Renal cortical epithelial cell (primary cell): ENCODE results near the gene COMMD6. TPM values are rescaled to one million over a fixed set of nuclear protein-coding genes. Genes with fewer than 3 reads are reported as not detected.
"Not testable (repeated sequence)": the region's sequence is repeated elsewhere in the genome, so short reads cannot be mapped to it uniquely, and the experiment has no call there.

ENCODE experiments used
- DNase-seq: peaks from one replicate; pipeline ENCODE4 v3.0.0-alpha.2; 2011; ENCODE audit warnings: low read depth
- total RNA-seq: library from RNA; depleted of rRNA; stranded (reverse); fragments of >200 nt; gene quantifications from 2 replicates; pipeline ENCODE4 v1.2.3, GENCODE V29; 2014

The COMMD6 gene
- total RNA-seq: 29.7 and 37.5 TPM in 2 replicates

DNA sequence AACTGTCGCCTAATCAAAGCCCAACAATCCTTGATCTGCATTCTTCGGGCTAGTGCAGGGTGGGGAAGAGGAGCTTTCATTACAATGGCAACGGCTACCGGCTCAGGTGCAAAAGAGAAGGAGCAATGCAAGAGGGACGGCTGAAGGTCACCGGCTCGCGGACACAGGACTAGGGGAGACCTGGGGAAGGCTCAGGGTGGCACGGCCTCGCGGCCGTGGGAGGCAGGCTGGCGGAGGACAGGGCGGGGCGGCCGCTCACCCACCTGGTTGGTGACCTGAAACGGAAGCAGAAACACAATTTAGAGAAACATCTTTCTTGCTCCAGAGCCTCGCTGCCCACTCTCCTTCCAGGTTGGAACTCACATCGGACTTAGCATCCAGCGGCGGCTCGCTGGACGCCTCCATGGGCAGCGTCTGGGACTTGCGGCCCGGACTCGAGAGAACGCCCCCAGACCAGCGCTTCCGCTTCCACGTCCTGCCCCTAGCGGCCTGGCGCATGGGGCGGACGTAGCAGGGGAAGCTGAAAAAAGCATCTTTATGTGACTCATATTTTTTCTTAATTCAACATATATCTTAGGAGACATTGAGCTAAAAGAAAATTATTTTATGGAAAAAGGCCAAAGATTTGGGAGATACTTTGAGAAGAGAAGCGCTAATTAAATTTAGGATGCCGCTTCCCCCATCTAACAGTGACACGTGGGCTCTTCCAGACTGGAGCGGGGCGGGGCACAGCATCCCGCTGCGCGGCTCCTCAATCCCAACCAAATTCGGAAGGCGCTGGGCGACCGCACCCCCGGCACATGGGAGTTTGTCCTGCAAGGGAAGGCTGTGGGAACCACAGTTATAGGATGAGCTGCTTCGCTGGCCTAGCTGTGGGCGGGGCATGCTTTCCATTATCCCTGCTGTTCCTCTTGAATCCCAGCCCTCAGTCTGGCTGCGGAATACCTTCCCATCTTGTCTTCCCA, at the start of gene COMMD6:
TSS of gene COMMD6 (minus strand) at position 441 of the 965 bp plus-strand sequence. CDS start at position 405, 36 bp downstream.
- peak; percentile 62 for DNase-seq

DNA sequence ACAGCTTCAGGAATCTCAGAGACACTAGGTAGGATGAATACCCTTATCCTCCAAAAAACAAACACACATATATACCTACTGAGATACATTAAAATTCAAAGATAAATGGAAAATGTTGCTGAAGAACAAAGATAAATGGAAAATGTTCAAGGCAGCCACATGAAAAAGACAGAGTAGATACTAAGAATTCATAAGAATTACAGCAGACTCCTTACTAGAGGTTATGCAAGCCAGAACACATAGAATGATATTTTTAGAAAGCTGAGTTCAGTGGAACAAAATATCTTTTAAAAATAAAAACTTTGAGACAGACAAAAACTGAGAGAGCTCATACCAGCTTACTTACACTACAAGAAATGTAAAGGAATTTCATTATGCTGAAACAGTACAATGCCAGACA, 47.5 kb upstream of the COMMD6 start:
- no peak for DNase-seq

DNA sequence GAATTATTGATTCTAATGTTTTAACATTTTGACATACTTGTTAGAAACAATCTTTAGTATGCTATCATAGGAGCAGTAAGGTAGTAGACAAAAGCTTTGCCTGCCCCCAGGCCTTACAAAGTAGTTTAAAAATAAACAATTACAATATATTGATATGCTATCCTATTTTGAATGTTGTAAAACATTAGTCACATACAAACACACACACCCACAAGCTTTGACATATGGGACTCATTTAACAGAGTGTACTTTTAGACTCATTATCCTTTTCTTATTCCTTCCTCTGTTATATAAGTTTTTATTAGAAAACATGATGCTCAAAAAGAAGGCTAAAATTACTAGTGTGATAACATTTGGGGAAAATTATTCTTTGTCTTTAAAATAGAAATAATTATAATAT, 45.5 kb upstream of the COMMD6 start:
- DNase-seq: no peak

DNA sequence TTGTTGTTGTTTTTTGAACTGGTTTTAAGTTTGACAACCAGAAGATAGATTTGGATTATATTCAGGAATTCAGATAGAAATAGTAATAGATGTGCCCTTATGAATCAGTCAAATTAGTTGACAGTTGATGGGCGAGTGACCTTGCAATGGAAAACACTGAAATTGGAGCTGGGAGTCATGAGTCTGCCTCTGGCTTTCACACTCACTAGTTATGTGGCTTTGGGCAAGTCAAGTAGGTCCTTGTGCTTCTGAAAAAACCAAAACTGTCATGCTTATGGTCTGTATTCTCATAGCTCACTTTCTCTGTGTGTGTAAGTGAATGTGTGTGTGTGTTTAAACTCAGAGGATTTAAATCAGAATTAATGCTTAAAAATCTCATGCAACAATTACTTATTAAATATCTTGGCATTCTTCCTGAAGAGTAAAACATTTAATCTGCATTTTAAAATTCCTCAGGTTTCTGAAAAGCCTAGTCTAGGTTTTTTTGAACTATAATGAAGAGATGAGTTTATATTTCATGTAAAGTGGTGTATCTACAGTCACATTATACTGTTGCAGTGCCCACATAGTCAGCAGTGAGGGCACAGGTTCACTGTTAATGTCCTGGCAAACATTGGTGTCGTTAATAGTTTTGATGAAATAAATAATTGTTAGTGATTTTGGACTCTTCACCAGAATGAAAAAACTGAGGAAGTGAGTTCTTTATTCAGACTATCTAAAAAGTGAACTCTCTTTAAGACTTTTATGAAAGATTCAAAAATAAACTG, 44.4 kb upstream of the COMMD6 start:
- peak; percentile 4 for DNase-seq

DNA sequence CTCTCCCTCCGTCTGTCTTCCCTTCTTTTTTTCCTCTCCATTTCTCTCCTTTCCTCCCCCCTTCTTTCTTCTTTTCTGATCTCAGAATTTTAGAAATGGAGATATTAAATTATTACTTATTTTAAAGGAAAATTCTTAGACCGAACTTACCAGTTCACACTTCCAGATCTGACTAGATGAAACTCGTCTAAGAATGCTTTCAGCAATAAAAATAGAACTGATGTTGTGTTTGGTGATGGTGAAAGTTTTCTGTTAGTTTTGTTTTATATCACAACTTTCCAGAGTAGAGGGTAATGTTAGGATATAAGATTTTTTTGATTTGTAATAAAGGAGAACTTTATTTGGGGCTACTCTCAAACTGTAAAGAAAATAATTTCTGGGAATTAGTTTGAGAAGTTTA, 41.9 kb upstream of the COMMD6 start:
- no peak for DNase-seq

DNA sequence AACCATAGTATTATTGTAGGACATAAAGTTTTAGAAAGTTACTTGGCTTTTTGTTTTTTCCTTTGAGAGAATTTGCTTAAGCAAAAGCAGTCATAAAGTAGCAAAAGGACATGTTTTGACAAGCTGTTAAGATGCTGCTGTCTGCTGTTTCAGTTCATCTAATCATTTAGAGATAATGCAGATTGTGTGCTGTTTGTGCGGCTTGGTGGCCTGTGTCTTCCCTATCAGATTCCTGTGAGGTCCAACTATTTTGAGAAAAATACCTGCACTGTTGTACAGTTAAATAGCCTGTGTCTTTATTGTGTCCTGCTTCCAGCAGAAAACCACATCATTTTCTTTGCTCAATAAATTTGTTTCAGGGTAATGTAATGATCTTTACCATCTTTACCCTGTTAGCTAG, 31.9 kb upstream of the COMMD6 start:
- DNase-seq: no peak

DNA sequence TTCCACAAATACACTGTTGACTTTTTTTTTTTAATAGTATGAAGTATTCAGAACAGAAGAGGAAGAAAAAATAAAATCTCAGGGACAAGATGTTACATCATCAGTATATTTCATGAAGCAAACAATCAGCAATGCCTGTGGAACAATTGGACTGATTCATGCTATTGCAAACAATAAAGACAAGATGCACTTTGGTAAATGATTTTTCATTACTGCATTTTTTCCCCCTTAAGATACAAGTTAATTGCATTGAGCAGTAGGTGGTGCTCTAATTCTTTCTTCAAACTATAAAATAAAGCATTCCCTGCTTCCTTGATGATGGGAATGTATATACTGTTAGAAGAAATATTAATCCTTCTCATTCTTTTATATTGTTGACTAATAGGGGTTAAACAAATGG, 29.0 kb upstream of the COMMD6 start:
- peak; percentile 66 for DNase-seq

DNA sequence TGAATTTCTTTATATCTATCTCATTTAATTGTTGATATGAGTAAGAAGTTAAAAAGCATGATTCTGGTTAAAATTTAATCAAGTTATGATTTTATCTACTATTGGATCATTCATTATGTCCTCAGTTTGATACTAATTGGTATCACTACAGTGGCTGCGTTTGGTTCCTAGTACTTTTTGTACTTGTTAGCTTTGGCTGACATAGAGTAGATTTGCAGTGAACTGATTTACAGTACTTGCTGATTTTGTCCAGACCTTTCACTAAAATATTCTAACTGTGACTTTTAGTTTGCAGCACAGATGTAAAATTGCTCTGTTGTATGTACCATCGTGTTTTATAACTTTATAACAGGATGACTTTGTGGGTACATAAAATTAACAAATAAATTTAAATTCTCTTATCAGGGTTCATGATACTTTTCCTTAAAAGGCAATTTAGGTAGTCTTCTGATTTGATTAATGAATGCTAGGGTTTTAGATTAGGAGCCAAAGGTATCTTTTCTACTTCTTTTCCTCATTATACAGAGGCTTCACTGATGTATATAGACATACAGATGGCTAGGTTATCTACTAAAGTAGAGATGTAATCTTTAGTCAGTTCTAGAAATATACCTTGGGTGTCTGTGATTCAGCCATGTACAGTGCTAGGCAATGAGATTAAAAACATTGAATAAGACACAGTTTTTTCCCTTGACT, 20.7 kb upstream of the COMMD6 start:
- no peak for DNase-seq

DNA sequence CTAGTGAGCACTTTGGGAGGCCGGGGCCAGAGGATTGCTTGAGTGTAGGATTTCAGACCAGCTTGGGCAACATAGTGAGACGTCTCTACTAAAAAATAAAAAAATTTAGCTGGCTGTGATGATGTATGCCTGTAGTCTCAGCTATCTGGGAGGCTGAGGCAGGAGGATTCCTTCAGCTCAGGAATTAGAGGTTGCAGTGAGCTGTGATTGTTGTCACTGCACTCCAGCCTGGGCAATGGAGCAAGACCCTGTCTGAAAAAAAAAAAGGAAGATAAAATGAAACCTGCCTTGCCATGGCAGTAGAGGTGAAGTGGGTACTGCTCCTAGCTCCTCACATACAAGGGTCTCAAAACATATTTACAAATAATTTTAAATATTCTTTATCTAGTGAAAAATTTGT, 19.3 kb upstream of the COMMD6 start:
- DNase-seq: no peak

DNA sequence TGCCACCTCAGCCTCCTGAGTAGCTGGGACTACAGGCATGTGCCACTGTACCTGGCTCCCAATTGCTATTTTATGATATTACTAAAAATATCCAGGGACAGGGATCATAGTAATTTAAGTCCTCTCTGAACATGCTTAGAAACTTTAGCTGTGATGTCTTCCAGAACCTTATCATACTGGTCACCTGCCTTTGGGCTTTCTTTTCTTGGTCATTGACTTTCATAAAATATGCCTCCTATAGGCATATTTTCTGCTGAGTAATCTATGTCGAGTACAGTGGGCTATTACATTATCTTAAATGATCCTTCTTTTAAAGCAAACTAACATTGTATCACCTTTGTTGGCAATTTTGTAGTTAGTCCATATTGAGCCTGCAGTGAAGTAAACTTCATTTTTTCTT, 18.2 kb upstream of the COMMD6 start:
- no peak for DNase-seq

DNA sequence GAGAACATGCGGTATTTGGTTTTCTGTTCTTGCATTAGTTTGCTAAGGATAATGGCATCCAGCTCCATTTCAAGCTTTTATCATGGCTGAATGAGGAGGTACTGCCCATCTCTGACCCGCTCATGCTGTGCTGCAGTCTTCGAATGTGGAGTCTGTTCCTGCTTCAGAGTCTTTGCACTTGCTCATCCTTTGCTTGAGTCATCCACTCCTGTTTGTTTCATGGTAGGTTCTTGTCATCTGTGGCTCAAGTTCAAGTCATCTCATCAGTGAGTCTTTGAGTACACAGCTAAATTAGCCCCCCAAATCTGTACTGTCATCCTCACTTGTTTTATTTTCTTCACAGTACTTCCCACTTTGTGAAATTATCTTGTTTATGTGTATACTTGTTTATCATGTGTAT, 17.3 kb upstream of the COMMD6 start:
- no peak for DNase-seq

DNA sequence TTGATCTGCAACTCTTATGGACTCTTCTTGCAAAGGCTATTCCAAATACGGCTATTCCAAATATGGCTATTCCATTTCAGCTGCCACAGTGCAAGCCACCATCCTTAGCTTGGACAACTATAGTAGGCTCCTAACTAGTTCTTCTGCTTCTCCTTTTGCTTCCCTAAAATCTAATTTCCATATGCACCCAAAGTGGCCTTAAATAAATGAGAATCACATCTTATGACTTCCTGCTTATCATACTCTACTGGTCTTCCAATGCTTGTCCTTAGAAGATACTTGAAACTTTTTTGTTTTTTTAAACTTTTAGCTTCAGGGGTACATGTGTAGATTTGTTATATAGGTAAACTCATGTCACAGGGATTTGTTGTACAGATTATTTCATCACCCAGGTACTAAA, 16.8 kb upstream of the COMMD6 start:
- no peak for DNase-seq

DNA sequence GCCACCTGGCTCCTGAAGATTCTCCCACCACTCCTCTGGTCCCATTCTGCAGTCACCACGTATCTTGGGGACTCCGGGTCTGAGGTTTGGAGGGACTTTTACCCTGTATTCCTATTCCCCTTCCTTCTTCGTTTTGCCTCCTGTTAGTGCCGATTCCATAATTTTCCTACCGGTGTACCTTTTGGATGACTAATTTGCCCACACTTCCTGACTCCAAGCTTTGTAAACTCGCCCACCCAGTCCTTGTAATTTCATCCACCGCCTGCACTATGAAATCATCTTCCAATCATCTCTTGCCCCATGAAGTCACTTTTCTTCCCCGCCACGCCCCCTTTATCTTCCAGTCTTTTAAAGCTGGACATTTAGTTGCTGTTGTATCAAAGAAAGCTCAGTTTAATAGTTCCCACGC, 12.5 kb upstream of the COMMD6 start:
- DNase-seq: peak; percentile 71

DNA sequence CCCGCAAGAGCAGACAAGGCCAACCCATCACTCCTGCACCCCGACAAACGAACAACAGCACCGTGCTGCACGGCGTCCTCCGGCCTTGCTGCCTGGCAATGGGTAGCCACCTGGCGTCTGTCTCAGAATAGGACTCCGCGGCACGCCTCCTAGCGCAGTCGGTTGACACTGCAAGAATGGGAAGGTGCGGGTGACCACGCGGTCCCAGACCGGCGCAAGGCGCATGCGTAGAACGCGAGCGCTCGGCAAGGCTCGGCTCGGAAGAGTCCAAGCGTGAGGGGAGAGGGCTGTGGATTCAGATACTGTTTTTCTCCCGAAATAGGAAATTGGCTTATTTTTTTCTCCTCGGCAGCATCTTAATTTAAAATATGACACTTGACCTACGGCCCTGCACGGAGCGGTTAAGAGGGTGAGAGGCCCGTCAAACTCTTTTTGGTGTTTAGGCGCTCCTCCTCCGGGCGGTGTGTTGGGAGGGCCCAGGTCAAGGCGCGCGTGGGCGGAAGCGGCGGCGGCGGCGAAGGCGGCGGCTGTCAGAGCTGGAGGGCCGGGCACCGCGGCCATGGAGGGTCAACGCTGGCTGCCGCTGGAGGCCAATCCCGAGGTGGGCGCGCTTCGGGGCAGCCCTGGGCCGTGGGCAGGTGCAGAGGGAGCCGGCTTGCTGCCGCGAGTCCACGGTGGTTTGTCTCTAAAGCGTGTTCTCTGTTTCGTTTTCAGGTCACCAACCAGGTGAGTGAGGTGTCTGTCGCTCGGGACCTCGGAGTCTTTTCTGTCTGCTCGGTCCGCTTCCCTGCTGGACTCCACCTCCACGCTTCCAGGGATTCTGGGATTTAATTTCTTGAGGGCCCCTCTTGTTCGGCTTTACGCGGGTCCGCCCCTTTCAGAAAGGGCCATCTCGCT, 11.9 kb upstream of the COMMD6 start, which contains the start of gene UCHL3:
TSS of gene UCHL3 (plus strand) at position 530 of the 897 bp plus-strand sequence. CDS start at position 560, 30 bp downstream.
- peak; percentile 85 for DNase-seq

DNA sequence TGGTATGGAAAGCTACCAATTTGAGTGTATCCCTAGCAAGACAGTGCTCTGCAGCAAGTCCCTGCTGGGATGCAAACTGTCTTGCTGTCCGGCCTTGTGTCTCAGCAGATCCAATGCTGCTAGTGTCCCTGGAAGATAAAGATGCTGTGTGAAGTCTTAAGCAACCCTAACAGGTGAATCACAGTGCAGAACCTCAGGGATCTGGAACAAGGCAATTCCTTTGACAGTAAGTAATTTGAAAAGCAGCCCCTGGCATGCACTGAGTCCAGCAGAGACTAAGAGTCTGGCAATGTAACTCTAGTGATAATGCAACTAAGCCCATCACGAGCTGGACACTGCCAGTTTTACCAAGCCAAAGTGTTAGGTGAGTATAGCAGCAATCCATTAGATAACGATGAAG, 10.3 kb upstream of the COMMD6 start:
- DNase-seq: no peak

DNA sequence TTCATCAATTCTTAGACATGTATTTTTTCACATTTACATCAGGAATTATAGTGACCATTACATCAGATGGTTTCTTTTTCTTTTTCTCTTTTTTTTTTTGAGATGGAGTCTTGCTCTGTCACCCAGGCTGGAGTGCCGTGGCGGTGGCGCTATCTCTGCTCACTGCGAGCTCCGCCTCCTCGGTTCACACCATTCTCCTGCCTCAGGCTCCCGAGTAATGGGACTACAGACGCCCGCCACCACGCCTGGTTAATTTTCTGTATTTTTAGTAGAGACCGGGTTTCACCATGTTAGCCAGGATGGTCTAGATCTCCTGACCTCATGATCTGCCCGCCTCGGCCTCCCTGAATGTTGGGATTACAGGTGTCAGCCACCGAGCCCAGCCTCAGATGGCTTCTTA, 7.7 kb upstream of the COMMD6 start:
- DNase-seq: not testable (repeated sequence)

DNA sequence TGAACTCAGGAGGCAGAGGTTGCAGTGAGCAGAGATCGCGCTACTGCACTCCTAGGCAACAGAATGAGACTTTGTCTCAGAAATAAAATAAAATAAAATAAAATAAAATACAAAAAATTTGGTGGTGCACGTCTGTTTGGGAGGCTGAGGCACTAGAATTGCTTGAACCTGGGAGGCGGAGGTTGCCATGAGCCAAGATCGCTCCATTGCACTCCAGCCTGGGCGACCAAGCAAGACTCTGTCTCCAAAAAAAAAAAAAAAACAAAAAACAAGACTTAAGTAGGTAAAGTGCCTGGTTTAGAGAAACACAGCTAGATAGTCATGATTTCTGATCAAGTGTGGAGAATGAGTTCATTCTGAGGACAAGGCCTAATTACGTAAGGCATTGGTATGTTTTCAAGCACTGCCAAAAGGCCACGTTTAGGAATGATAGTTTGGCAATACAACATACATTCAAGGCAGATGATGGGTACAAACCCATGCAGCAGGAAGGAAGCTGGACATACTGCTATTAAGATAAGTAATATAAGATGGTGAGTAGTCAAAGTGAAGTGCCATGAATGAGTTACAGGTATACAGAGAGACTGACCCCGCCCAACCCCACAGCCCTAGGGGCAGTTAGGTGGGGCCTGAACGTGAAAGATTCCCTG, 7.2 kb upstream of the COMMD6 start:
- peak; percentile 86 for DNase-seq

DNA sequence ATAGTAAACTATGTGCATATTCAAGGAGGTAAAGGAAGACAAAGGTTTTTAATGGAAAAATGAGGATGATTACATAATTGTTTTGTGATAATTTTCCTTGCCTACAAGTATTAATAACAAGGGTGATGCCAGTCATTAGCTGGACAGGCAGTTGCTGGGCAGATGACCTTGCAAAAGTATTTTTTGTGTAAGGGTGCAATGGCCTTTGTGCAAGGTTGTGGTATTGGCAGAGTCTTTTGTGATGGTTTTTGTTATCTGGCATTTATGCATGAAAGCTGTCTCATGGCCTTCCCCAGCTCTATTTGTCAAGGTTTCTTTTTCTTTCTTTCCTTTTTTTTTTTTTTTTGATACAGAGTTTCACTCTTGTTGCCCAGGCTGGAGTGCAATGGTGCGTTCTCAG, 4.3 kb upstream of the COMMD6 start:
- no peak for DNase-seq

DNA sequence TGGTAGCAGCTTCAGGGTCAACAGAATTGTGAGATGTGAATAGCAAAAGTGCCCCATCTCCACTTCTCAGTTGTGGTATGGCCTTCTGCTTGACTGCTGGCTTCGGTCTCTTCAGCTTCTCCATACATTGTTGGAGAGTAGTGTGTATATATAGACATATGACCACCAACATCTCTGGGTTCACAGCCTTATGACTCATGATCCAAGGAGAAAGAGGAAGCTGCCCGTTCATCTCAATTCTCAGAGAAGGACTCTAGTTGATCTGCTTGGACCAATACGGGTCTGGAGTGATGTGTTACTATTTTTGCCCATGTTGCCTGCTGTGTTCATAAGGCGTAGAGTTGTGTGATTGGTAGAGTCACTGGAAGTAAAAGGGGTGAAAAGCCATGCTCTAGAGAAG, 3.6 kb upstream of the COMMD6 start:
- DNase-seq: no peak

DNA sequence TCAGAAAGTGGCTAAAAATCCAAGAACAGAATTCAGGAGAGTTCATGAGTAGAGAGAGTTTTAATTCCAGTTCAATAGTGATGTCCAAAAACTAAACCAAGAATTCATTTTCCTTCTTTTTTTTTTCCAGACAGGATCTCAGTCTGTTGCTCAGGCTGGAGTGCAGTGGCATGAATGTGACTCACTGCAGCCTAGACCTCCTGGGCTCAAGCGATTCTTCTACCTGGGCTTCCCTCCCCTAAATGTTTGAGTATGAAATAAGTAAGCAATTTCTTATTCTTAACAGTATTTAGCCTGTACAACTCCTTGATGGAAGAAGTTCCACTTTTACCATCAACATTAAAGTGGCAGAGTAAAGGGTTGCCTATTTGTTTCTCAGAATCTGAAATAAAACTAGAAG, 3.8 kb downstream of the COMMD6 start:
- peak; percentile 57 for DNase-seq

DNA sequence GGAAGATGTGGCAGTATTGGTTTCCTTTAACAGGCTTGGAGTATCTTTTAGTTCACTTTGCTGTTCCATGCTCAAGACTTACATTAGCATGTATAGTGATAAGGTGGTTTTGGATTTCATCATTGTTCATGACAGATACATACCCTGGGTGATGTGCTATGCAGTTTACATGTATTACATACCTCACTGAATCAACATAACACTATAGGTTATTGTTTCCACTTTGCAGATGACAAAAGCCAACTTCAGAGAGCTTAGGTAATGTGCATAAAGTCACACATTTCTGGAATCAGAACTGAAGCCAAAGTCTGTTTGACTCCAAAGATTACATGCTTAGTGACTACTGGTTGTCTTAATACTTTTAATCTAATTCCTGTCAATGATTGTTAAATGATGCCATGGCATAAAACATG, 7.1 kb downstream of the COMMD6 start:
- DNase-seq: no peak
